C4-2B (cell line): ENCODE results near the gene OSBPL9.

Experiments used
- CTCF ChIP-seq: fragments of 450-650 bp; conservative IDR thresholded peaks from 2 replicates; pipeline ENCODE4 v1.5.1; 2017; ENCODE audit warnings: mild to moderate bottlenecking
- ZFX ChIP-seq: fragments of 450-650 bp; IDR thresholded peaks from 2 replicates; pipeline ENCODE4 v1.6.1; 2017

GRCh38 chr1:51628715-51629590 lies 12.1 kb downstream of the OSBPL9 start:
- TF ChIP-seq CTCF (no peak), ZFX (no peak)
